ENCODE data around the gene NUAK1.

- no peak for TF ChIP-seq CTCF (IDR thresholded peaks at IDR 0.05 in 2 of 3, conservative IDR thresholded peaks at IDR 0.05 in 1 of 3; ENCODE audit: borderline replicate concordance in 1 of 3, insufficient read depth in 1 of 3, low read depth in 2 of 3, low read length in 2 of 3)
- no peak for TF ChIP-seq EZH2 (IDR thresholded peaks at IDR 0.05)
- TF ChIP-seq ZBTB33 (IDR thresholded peaks at IDR 0.05; ENCODE audit: extremely low read depth, insufficient replicate concordance, low read length): no peak
Measured at GRCh38 chr12:106133136-106134087, 5.3 kb downstream of the NUAK1 start.

All from HCT116 (cell line).